VCaP (cell line): Measurements from ENCODE around the gene CYP46A1.

ENCODE experiments used
- H3K27ac ChIP-seq: fragments of 450-650 bp; 2 replicates; pipeline ENCODE4 v1.5.1; 2017
- TF ChIP-seq, protein P1 (sequence below): fragments of 450-650 bp; conservative IDR thresholded peaks from 2 replicates; pipeline ENCODE4 v1.5.1; 2017; ENCODE audit warnings: mild to moderate bottlenecking, moderate library complexity

The CYP46A1 gene

DNA sequence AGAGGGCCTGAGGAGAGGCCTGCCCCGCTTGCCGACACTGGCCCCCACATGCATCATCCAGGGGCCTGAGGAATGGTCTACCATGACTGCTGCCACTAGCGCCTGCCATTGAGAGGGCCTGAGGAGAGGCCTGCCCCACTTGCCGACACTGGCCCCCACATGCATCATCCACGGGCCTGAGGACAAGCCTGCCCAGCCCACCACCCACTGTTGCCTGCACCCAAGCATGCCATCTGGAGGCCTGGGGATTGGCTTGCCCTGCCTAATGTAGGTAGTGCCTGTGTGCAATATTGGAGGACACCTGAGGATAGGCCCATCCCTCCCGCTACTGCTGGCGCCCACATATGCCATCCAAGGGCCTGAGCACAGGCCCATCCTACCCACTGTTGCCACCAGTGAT, 24.4 kb downstream of the CYP46A1 start:
- H3K27ac ChIP-seq: no peak overlapping the region
- TF ChIP-seq, protein P1, sequence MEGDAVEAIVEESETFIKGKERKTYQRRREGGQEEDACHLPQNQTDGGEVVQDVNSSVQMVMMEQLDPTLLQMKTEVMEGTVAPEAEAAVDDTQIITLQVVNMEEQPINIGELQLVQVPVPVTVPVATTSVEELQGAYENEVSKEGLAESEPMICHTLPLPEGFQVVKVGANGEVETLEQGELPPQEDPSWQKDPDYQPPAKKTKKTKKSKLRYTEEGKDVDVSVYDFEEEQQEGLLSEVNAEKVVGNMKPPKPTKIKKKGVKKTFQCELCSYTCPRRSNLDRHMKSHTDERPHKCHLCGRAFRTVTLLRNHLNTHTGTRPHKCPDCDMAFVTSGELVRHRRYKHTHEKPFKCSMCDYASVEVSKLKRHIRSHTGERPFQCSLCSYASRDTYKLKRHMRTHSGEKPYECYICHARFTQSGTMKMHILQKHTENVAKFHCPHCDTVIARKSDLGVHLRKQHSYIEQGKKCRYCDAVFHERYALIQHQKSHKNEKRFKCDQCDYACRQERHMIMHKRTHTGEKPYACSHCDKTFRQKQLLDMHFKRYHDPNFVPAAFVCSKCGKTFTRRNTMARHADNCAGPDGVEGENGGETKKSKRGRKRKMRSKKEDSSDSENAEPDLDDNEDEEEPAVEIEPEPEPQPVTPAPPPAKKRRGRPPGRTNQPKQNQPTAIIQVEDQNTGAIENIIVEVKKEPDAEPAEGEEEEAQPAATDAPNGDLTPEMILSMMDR: no peak

DNA sequence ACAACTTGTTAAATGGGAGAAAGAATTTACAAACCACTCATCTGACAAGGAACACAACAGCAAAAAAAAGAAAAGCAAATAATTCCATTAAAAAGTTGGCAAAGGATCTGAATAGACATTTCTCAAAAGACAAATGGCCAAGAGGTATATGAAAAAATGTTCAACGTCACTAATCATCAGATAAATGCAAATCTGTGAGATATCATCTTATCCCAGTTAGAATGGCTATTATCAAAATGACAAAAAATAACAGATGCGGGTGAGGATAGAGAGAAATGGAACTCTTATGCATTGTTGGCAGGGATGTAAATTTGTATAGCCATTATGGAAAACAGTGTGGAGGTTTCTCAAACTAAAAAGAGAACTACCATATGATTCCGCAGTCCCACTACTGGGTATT, 29.9 kb downstream of the CYP46A1 start:
- H3K27ac ChIP-seq: no peak overlapping the region
- TF ChIP-seq, protein P1: no peak

DNA sequence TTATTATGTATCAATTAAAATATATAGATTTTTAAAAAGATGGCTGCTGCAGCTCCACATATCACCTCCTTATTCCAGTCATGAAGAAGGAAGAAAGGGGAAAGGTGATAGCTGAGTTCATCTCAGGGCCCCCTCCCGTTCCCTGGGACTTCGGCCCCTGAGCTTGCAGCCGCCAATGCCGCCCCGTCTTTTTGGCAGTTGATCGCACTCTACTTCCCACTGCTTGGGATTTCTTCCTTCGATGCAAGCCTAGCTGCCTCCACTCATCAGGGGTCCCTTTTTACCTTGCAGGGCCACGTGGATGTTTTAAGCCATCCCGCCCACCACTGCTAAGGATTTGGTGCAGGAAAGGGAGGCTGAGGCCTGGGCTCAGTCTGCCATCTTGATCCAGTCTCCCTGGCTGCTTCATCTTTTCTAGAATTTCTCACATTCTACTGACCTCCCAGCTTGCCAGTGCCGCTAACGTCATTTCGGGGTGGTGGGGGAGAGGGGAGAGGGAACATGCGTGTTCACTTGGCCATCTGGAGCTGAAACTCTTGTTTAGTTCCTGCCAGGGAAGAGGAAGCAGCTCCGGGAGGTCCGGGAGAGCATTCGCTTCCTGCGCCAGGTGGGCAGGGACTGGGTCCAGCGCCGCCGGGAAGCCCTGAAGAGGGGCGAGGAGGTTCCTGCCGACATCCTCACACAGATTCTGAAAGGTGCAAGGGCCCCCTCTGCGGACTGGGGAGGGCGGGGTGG, 31.3 kb downstream of the CYP46A1 start:
- no peak overlapping the region for H3K27ac ChIP-seq
- TF ChIP-seq, protein P1: no peak

DNA sequence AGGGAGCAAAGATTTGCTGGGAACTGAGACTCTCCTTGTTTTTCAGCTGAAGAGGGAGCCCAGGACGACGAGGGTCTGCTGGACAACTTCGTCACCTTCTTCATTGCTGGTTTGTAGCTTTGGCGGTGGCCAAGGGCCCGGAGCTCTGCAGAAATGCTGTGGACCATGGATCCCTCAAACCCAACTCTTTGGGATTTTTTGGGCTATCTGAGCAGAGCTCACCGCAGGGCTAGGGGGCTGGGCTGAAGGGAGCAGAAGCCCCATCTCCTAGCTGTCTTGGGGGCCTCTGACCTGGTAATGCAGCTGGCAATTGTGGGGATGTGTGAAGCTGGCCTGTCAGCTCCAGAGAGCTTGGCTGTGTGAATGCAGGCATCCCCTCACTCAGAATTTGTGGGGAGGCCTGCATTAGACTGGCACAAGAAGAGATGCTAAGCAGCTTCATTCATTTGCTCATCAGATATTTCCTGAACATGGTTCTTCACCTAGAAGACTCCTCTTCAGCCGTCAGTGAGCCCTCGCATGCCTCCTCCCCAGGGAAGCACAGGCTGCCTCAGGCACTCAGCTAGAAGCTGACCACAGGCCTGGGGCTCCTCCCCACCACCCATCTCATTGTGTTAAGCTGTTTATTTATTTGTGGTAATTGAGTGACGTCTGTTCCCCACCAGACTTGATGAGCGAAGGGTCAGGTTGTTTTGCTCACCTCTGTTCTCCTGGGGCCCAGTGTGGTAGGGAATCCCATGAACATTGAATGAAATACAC, 32.2 kb downstream of the CYP46A1 start:
- TF ChIP-seq, protein P1: no peak
- H3K27ac ChIP-seq: no peak overlapping the region

GRCh38 chr14:99716850-99717681, 33.0 kb downstream of the CYP46A1 start:
- TF ChIP-seq, protein P1: no peak
- H3K27ac ChIP-seq: no peak overlapping the region

DNA sequence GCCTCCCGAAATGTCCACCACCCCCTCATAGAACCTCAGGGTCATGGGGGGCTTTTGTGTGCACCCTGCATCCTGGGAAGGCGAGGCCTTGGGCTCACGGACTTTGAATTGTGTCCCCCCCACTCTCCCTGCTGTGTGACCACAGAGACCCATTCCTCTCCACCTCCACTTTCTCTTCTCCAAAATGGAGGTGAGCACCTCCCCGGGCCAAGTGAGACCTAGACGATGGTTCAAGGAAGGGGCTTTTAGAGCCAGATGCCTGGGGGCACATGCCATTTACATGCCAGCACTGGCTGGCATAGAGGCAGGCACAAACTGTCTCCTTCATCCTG, 33.5 kb downstream of the CYP46A1 start:
- TF ChIP-seq, protein P1: no peak
- H3K27ac ChIP-seq: no peak overlapping the region
